ENCODE data around the gene B3GALT4.

B3GALT4 gene

DNA sequence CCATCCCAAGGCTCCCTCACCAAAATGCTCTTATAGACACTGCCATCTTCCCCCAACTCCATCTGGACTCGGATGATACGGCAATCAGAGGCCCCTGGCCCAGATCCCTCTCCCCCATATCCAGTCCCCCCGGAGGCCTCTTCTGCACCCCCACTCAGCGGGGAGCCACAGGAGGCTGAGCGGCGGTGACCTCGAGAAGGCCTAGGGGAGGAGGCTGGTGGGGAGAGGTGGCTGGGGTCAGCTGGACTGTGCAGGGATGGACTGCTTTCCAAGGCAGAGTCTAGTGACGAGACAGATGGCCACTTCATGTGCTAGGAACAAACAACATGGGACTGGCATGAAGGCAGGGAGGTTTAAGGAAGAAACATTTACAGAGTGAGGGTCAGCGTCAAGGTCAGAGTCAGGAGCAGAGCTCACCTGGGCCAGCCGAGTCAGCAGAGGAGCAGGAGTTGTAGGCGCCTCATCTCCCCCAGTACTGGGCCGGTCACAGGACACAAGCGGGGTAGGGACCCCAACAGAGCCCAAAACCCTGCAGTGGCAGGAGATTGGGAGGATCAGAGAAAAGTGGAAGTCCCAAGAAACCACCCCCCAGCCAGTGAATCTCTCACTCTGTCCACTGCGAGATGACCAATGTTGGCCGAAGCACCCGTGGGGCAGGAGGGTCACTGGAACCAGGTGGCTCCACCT lies 16.2 kb downstream of the B3GALT4 start:
- DNase-seq = no peak

- DNase-seq = no peak
Observed at GRCh38 chr6:33294086-33294823, 17.3 kb downstream of the B3GALT4 start.

GRCh38 chr6:33295621-33296369 lies 18.9 kb downstream of the B3GALT4 start:
- no peak for DNase-seq

DNA sequence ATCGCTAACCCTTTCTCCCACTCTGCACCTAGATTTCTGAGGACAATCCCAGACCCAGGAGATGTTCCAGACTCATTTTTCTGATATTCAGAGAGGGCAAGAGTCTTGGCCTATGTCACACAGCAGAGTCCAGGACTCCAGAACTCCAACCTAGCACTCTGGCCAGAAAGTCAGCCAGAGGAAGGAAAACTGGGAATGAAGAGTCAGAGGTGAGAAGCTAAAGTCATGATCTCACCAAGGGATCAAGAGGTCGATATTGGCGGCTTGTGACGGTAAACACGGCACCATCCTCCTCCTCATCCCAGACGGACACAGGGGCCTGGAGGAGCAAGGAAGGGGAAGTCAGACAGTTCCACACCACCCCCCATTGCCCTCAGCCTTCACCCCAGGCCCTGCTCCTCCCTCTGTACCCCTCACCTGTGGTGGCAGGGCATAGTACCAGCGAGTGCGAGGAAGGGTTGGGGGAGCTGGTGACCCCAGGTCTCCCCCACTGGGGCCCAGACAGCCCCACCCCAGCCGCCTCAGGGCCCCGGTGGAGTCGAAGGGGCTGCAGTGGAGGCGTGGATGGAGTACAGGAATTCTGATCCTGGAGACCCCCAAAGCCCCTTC lies 20.0 kb downstream of the B3GALT4 start:
- no peak for DNase-seq

DNA sequence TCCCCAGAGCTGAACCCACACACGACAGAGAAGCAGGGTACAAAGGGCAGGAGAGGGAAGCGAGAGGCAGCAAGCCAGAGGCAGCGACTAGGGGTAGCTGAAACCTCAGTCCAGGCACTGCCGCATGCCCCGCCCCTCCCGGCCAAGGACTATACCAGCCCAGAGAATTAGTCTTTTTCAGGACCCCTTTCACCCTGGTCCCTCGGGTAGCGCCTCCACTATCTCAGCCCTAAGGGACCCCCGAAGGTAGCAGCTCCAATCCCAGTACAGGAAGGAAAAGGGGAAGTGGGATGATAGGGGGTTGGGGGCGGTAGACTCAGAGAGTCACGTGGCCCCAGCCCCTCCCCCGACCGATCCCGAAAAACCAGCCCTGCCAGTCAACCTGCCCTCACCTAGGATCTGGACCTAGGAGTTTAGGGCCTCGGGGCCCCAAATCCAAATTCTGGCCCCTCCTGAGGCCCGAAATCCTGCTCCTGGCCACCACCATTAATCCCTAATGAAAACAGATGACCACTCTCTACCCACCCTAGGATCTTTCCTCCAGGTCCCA lies 20.6 kb downstream of the B3GALT4 start:
- DNase-seq = no peak

- DNase-seq = peak; percentile 4
Observed at GRCh38 chr6:33297956-33298772, 21.2 kb downstream of the B3GALT4 start.

GRCh38 chr6:33298773-33299236 lies 21.9 kb downstream of the B3GALT4 start, which contains the start of gene RGL2:
TSS of gene RGL2 (minus strand) at chr6:33298942. CDS start at chr6:33298610, 332 bp downstream.
- peak; percentile 62 for DNase-seq

DNA sequence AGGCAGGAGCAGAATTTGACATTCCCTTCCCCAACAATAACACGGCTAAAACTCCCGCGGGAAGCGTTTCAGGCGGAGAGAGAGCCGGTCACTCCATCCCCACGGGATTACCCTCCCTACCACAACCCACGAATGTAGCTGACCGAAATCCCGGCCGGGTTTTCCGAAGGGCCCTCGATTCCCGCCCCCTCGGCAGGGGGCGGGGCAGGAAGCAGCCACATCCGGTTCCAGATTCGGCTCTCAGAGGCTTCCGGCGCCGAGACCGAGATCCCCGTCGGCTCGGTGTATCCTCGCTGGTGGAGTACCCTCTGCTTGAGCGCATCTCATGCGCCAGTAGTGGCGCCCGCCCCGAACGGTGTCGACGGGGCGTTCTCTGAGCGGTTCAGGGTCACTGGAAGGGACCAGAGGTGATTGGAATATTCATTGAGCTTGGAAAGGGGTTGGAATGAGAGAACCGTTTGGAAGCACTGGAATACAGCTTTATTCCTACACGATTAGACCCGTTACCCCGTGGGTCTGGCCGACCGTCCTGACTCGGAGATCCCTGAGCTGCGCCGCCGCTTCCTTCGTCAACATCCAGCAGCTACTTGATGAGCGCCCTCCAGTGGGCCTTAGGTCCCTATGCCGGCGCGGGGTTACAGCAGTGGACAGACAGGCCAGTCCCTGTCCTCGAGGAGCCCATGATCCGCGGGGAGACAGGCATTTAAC lies 22.5 kb downstream of the B3GALT4 start:
- DNase-seq = peak; percentile 81

DNA sequence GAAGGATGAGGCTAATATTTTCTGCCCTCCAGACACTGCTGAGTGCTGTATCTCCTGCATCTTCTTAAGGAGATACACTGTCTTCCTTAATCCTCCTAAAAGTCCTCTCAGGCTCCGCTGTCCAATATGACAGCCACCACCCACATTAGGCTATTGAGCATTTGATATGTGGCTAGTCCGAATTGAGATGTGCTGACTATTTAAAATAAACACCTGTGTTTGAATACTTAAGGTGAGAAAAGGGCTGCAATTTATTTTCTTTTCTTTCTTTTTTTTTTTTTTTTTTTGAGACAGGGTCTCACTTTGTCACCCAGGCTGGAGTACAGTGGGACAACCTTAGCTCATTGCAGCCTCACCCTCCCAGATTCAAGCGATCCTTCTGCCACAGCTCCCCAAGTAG lies 25.0 kb downstream of the B3GALT4 start:
- DNase-seq = no peak

DNA sequence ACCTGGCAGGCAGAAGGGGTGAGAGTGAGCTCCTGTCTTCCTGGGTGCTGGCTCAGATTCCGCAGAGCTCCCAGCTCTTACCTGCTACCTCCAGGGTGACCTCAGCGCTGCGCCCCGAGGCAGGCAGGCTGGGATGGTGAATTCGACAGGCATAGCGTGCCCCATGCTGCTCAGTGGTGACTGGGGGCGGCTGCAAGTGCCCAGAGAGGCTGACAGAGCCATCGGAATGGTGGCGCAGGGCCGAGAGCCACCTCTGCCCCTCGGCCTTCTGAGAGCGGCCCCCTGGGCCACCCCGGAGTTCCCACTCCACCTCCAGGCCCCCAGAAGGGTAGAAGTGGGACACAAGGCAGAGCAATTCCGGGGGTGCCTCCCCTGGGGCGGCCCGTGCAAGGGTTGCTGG lies 27.3 kb downstream of the B3GALT4 start:
- no peak for DNase-seq

- no peak for DNase-seq
Observed at GRCh38 chr6:33305052-33305451, 28.1 kb downstream of the B3GALT4 start.

GRCh38 chr6:33306356-33306755 lies 29.4 kb downstream of the B3GALT4 start:
- no peak for DNase-seq

- peak; percentile 62 for DNase-seq
Observed at GRCh38 chr6:33312361-33313104, 35.6 kb downstream of the B3GALT4 start.

DNA sequence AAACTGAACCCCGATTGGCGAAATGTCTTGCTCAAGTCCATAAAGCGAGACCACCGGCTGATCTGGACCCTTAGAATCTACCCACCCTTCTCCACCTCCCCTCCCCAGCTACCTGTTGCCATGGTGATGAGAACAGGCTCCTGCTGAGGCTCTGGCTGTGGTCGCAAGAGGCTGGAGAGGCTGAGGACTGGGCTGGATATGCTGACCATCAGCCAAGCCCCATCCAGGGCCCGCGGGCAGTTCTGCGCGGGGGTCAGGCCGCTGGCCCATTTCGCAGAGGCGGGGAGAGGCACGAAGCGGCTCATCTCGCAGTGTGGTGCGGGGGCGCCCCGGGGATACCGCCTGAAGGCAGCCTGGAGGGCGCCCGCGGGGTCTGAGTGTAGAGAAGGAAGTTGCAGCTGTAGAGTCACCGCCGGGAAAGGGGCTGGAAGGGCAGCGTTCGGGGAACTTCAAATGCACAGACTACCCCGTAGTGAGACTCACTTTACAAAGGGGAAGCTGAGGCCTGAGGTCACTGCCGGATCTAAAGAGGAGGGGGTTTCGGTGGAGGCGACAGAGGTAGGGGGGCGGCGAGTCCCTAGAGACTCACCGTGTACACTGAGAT lies 36.3 kb downstream of the B3GALT4 start:
- DNase-seq = peak; percentile 10

- peak; percentile 34 for DNase-seq
Observed at GRCh38 chr6:33313709-33314514, 37.0 kb downstream of the B3GALT4 start, which contains the start of gene TAPBP. TSS of gene TAPBP (minus strand) at chr6:33314078. CDS start at chr6:33314041, 37 bp downstream.

DNA sequence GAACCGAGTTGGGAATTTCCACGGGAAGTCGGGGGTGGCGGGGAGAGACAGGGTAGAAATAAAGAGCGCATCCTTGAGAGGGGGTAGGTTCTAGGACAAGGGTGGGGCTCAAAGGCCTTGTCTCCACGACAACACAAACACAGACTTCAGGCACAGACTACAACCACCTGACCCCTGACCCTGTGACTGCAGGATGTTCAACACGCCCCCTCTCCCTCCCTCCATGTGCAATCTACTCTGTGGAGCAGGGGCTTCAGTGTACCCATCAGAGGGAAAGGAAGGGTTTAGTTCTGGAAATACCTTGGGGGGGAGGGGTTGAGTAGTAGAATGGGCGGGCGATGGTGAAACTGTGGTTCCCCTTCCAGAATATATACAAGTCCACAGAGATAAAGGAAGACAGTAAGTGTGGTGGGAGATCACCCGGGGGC lies 37.6 kb downstream of the B3GALT4 start:
- peak; percentile 6 for DNase-seq

DNA sequence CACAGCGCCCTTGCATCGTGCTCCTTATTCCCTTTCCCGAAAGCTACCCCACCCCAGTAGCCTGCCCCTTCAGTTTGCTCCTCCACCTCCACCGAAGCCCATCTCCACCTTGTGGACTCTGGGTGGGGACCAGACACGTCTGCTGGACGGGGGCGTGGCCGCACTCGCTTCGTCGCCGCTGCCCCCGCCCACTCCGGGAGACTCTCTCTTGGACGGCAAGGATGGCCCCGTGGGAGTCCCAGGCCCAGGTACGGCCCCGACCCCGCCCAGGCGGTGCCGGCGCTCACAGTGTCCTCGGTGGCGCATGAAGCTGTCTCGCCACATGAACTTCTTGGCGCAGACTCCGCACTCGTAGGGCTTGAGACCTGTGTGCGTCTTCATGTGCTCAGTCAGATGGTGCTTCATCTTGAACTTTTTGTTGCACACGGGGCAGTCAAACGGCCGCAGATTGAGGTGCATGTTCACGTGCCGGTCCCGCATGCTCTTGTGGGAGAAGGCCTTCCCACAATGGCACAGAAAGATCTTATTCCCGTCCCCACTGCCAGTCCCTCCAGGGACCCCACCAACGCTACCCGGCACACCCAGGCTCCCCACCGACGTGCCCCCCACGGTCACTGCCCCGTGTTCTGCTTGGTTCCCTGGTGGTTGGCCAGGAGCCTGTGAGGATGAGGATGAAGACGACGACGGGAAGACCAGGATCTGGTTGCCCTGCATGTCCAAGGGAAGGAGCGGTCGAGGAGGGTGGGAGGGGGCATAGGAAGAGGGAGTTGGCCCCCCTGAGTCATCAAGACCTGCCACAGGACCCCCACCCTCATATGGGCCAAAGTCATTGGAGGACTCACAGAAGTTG lies 38.2 kb downstream of the B3GALT4 start:
- DNase-seq = no peak
